ENCODE data around the gene SYT17.

DNA sequence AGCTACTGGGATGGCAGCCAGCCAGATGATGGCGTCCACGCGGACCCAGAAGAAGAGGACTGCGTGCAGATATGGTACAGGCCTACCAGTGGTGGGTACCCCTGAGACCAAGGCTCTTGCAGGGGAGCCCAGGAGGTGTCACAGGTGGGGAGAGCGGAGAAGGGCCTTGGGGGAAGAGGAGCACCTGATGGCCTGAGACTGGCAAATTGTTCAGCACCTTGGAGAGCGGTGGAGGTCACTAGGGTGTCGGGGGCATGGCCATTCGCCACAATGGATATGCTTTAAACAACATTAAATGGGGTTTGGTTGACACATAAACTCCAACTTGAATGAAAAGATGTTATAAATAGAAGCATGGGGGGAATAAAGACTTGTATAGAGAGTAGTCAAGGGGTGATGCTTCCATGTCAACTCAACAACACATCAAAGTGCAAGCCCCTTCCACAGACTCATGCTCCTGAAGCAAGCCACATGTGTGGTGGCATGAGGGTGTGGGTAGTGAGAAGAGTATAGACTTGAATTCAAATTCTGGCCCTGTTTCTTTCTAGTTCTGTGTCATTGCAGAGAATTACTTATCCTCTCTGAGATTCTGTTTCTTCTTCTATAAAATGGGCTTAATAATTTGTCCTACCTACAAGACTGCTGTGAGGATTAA lies 139.7 kb downstream of the SYT17 start:
- TF ChIP-seq, protein P1, sequence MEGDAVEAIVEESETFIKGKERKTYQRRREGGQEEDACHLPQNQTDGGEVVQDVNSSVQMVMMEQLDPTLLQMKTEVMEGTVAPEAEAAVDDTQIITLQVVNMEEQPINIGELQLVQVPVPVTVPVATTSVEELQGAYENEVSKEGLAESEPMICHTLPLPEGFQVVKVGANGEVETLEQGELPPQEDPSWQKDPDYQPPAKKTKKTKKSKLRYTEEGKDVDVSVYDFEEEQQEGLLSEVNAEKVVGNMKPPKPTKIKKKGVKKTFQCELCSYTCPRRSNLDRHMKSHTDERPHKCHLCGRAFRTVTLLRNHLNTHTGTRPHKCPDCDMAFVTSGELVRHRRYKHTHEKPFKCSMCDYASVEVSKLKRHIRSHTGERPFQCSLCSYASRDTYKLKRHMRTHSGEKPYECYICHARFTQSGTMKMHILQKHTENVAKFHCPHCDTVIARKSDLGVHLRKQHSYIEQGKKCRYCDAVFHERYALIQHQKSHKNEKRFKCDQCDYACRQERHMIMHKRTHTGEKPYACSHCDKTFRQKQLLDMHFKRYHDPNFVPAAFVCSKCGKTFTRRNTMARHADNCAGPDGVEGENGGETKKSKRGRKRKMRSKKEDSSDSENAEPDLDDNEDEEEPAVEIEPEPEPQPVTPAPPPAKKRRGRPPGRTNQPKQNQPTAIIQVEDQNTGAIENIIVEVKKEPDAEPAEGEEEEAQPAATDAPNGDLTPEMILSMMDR (IDR thresholded peaks at IDR 0.05) = no peak
- TF ChIP-seq ZFX (IDR thresholded peaks at IDR 0.05; ENCODE audit: borderline replicate concordance) = no peak
